Brain microvascular endothelial cell (primary cell): ENCODE results near the gene FILIP1.

Experiments used
- DNase-seq: peaks from one replicate; pipeline ENCODE4 v3.0.0-alpha.2; 2020
- H3K27ac ChIP-seq: fragments of 250-450 bp; sonication (Bioruptor Pico); 2 replicates; pipeline ENCODE4 v1.5.1; 2020; ENCODE audit warnings: mild to moderate bottlenecking, moderate library complexity
- H3K27me3 ChIP-seq: fragments of 250-450 bp; sonication (Bioruptor Pico); replicated peaks from 2 replicates; pipeline ENCODE4 v1.5.1; 2020; ENCODE audit warnings: mild to moderate bottlenecking
- H3K36me3 ChIP-seq: fragments of 250-450 bp; sonication (Bioruptor Pico); replicated peaks from 2 replicates; pipeline ENCODE4 v1.5.1; 2020; ENCODE audit warnings: mild to moderate bottlenecking
- H3K4me3 ChIP-seq: 2 replicates; pipeline ENCODE4 v1.5.1; 2011; ENCODE audit warnings: low read depth, mild to moderate bottlenecking, control low read depth, low read length, moderate library complexity
- in situ Hi-C: cut with HindIII; loops from 2 replicates; pipeline ENCODE4 v1.10.0; 2017; ENCODE audit warnings: low sequenced_read_pairs, low pct_ligation_motif_present
- TF ChIP-seq, protein P1 (sequence below): IDR thresholded peaks from 2 replicates; pipeline ENCODE4 v1.5.1; 2011; ENCODE audit warnings: low read depth, mild to moderate bottlenecking, moderate library complexity, low read length, control low read depth, inconsistent platforms; ENCODE audit errors: missing control alignments

Gene FILIP1

DNA sequence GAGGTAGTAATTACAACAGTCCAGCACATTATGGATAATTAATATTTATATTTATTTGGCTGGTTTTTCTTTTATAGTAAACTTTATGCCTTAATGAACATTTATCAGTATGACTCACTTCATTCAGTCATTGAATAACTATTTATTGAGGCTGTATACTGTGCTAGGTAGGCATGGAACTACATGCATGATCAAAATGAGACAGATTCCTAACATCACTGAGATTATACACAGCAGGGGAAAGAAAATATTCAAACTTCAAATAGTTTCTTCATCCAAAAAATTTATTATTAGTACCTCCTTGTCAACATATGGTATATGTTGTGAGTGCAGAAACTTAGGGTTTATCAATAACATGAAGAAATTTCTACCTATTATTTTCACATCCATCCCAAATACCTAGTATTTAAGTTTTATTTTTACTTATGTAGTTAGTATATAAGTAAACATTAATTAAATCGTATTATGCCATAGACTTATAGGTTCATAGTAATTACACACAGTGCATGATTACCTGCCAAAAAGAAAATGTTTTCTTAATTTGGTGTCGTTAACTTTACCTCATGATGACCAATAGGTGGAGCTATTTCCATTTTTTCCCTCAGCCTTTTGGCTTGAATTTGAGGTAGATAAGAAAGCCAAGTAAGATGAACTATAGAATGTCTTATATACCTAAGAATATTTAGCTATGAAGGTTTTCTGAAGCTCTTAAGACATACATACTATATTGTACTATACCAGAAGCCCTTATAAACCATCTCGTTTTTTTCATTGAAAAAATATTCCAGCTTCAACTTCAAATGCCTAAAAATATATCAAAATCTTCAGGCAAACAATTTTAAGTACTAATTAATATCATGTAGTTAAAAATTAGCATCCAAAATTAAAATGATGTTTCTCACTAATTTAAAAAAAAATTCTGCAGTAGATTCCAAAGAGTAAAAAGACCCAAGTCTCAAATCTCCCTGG is 196.5 kb downstream of the FILIP1 start:
- in situ Hi-C loops: loop anchor here (25.0 kb wide), 1 partner anchor 240 kb away; no protein-coding TSS in a partner anchor

DNA sequence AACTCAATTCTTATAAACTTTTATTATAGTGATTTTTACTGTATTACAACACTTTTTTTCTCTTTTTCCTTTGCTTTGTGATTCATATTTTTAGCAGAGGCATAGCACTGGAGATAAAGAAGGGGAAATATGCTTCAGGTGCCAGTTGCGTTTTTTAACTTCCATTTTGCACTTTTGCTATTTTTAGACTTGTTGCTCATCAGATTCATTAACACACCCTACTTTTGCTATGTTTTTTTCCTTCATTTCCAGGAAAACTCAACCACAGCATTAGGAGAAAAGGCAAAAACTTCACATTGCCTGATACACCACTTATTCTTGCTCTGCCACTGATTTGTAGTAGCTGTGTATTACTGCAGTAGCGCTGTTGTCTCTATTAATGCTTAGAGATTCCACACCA is 201.0 kb downstream of the FILIP1 start:
- Histone ChIP-seq H3K36me3 (no peaks in the 10 kb centered on the region), H3K27me3 (no peaks in the 10 kb centered on the region), H3K27ac (no peak overlapping the region), H3K4me3 (no peak overlapping the region)
- in situ Hi-C loops: loop anchor here (25.0 kb wide), 1 partner anchor 245 kb away; no protein-coding TSS in a partner anchor
- no peak for DNase-seq
- TF ChIP-seq, protein P1, sequence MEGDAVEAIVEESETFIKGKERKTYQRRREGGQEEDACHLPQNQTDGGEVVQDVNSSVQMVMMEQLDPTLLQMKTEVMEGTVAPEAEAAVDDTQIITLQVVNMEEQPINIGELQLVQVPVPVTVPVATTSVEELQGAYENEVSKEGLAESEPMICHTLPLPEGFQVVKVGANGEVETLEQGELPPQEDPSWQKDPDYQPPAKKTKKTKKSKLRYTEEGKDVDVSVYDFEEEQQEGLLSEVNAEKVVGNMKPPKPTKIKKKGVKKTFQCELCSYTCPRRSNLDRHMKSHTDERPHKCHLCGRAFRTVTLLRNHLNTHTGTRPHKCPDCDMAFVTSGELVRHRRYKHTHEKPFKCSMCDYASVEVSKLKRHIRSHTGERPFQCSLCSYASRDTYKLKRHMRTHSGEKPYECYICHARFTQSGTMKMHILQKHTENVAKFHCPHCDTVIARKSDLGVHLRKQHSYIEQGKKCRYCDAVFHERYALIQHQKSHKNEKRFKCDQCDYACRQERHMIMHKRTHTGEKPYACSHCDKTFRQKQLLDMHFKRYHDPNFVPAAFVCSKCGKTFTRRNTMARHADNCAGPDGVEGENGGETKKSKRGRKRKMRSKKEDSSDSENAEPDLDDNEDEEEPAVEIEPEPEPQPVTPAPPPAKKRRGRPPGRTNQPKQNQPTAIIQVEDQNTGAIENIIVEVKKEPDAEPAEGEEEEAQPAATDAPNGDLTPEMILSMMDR: no peak

More for the DNA sequence above, 196.5 kb downstream of the FILIP1 start:
- Histone ChIP-seq H3K27ac (no peak overlapping the region), H3K36me3 (no peaks in the 10 kb centered on the region), H3K27me3 (no peaks in the 10 kb centered on the region), H3K4me3 (no peak overlapping the region)
- TF ChIP-seq, protein P1: peak; percentile 43
- DNase-seq: no peak

DNA sequence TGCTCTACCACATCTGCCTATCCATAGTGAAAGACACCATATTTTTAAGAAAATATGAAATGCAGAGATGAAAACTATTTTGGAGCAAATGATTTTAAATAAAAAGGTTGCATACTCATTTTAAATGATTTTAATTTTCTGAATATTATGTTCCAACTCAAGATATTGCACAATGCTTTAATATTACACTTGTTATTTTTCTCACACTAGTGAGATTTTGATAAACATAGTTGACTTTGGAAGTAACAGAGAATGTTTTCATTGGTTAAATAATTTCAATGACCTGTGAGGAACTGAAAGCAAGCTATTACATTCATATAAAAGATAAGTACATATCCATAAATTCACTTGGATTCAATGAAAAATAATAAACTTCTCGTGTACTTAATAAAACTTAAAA is 201.9 kb downstream of the FILIP1 start:
- no peak overlapping the region for H3K27ac ChIP-seq
- no peaks in the 10 kb centered on the region for H3K36me3 ChIP-seq
- no peaks in the 10 kb centered on the region for H3K27me3 ChIP-seq
- TF ChIP-seq, protein P1: no peak
- in situ Hi-C loops: loop anchor here (25.0 kb wide), 1 partner anchor 246 kb away; no protein-coding TSS in a partner anchor
- DNase-seq: no peak
- H3K4me3 ChIP-seq: no peak overlapping the region

DNA sequence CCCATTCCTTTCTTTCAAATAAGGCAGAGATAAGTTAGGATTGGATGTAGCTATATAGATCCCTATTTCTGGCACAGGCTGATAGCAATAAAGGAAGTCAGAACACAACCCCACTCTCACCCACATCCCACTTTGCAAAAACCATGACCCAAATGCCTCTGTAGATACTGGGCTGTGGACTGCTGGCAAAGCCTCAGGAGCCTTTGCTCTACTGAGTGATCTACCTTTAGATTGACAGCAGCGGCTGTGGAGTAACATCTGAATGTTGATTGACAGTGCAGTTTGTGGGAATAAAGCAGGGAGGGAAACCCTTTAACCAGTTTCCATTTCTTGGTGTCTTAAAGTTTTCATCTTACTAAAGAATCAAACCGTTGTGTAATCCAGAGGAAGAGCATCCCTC is 202.3 kb downstream of the FILIP1 start:
- no peak overlapping the region for H3K27ac ChIP-seq
- H3K36me3 ChIP-seq: no peaks in the 10 kb centered on the region
- in situ Hi-C loops: loop anchor here (25.0 kb wide), 1 partner anchor 246 kb away; no protein-coding TSS in a partner anchor
- TF ChIP-seq, protein P1: no peak
- H3K27me3 ChIP-seq: no peaks in the 10 kb centered on the region
- no peak for DNase-seq
- no peak overlapping the region for H3K4me3 ChIP-seq

DNA sequence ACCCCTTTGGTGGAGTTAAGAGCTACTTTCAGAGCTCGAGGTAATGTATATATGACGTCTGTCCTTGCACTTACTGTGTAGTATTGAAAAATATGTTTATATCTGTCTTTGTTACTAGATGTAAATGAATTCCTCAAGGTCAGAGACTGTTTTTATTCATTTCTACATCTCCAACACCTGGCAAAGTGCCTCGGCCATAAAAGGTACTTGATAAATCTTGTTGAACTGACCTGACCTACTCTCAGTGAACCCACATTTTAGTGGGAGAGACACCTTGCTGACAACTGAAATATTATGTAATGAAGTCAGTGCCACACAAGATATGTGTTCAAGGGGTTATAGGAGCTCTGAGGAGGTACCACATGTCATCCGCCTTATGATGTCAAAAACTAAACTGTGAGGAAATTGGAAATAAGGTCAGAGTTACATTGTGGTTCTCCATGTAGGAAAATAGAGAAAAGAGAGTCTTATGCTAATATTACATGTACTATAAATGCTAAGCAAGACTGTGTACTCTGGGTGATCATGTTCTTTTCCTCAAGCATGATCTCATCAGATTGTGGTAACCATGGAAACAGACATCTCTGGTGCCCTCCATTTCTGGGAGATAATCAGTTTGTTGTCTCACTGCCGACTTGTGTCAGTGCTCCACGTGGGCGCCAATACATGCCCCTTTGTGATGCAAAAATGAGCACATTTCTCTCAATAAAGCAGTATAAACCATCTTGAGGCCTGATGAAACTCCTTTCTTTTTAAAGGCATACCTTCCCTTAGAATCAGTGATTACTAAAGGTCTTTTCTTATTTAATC is 203.3 kb downstream of the FILIP1 start:
- Histone ChIP-seq H3K36me3 (no peaks in the 10 kb centered on the region), H3K4me3 (no peak overlapping the region), H3K27ac (no peak overlapping the region), H3K27me3 (no peaks in the 10 kb centered on the region)
- no peak for DNase-seq
- TF ChIP-seq, protein P1: no peak
- in situ Hi-C loops: loop anchor here (25.0 kb wide), 1 partner anchor 247 kb away; no protein-coding TSS in a partner anchor
